ENCODE data around the gene AOX1. TPM values are rescaled to one million over a fixed set of nuclear protein-coding genes. Genes with fewer than 3 reads are reported as not detected.

AOX1 gene
- total RNA-seq, 1 experiment from 2014 or later = 57.2 TPM

DNA sequence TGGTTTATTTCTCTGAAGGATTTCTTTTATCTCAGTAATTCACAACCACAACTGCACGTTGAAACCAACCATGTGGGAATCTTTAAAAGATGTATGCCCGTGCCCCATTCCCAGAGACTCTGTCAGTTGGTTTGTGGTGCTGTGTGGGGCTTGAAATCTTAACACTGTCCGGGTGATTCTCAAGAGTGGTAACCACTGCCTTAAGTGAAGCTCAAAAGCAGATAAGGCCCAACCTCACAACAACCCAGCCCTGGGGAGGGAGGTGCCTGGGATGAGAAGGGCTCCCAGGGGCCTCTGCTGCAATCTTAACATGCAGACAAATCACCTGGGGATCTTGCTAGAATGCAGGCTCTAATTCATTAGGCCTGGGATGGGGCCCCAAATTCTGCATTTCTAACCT is 13.4 kb downstream of the AOX1 start:
- H3F3A ChIP-seq (ENCODE audit: low read length, unreplicated experiment) = peaks cover 7% of the 10 kb centered on the region
- H3K9ac ChIP-seq (ENCODE audit: low read length) = no peak overlapping the region
- H3K79me2 ChIP-seq (ENCODE audit: low read length) = no peaks in the 10 kb centered on the region
- no peaks in the 10 kb centered on the region for H3K27me3 ChIP-seq (ENCODE audit: low read length)
- no peaks in the 10 kb centered on the region for H4K20me1 ChIP-seq (ENCODE audit: low read length)
- H3K36me3 ChIP-seq (ENCODE audit: low read depth, low read length) = no peaks in the 10 kb centered on the region
- ChIA-PET CTCF (no interaction called here), POLR2A (ENCODE audit: unreplicated experiment) (no interaction called here)
- TF ChIP-seq EZH2phosphoT487 (IDR thresholded peaks at IDR 0.05; ENCODE audit: borderline replicate concordance, low read length) (no peak), EZH2 (IDR thresholded peaks at IDR 0.05; ENCODE audit: low read length, unreplicated experiment) (no peak)
- TF ChIP-seq, protein P1, sequence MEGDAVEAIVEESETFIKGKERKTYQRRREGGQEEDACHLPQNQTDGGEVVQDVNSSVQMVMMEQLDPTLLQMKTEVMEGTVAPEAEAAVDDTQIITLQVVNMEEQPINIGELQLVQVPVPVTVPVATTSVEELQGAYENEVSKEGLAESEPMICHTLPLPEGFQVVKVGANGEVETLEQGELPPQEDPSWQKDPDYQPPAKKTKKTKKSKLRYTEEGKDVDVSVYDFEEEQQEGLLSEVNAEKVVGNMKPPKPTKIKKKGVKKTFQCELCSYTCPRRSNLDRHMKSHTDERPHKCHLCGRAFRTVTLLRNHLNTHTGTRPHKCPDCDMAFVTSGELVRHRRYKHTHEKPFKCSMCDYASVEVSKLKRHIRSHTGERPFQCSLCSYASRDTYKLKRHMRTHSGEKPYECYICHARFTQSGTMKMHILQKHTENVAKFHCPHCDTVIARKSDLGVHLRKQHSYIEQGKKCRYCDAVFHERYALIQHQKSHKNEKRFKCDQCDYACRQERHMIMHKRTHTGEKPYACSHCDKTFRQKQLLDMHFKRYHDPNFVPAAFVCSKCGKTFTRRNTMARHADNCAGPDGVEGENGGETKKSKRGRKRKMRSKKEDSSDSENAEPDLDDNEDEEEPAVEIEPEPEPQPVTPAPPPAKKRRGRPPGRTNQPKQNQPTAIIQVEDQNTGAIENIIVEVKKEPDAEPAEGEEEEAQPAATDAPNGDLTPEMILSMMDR (conservative IDR thresholded peaks at IDR 0.05; ENCODE audit: low read depth, low read length) = no peak
- no peak overlapping the region for H3K27ac ChIP-seq (ENCODE audit: low read length)
- H2AFZ ChIP-seq (ENCODE audit: low read length) = no peak overlapping the region
- intact Hi-C loops (cut with micrococcal nuclease) = no loop called here
- ATAC-seq (no peak), DNase-seq (no peak)
- H3K9me2 ChIP-seq (replicated peaks; ENCODE audit: low read length) = no peaks in the 10 kb centered on the region
- H3K9me3 ChIP-seq (ENCODE audit: low read length) = no peaks in the 10 kb centered on the region
- no TSS peak for BruUV-seq (replicated peaks)
- H3K4me3 ChIP-seq (ENCODE audit: low read length) = no peak overlapping the region
- peaks cover 47% of the 10 kb centered on the region for H3K4me1 ChIP-seq (ENCODE audit: insufficient read depth, low read length)
- no peak overlapping the region for H3K4me2 ChIP-seq (ENCODE audit: low read length)

DNA sequence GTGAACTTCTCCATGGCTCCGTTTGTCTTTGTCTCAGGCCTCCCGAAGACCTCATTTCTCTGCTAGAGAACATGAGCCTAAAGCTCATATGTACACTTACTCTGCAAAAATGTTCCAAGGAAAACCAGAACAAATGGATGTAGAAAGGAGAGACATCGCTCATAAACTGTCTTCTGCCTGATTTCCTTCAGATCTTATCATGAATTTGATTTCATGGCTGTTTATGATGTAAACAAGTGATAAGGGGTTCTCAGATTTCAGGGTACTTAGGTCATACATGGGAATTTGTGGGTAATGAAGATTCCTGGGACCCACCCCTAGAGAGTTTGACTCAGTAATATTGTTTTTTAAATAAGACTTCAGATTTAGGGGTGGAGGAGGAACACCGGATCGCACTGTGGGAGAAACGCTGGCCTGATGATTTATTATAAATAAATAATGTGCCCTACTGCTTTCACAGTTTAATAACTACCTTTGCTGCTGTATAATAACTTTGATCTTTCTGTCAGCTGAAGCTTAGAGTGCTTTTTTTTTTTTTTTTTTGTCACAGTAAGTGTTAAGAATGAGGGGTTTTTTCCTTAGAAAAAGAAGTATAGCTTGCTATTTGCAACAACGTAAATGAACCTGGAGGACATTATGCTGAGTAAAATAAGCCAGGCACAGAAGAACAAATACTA is 14.9 kb downstream of the AOX1 start:
- intact Hi-C loops (cut with micrococcal nuclease) = no loop called here
- Histone ChIP-seq H3K27me3 (ENCODE audit: low read length) (no peaks in the 10 kb centered on the region), H3K4me1 (ENCODE audit: insufficient read depth, low read length) (peaks cover 52% of the 10 kb centered on the region), H3K9ac (ENCODE audit: low read length) (peak overlapping the region; percentile 25), H3K79me2 (ENCODE audit: low read length) (no peaks in the 10 kb centered on the region), H3K4me3 (ENCODE audit: low read length) (peak overlapping the region; percentile 1; the same call in 1 of the 2 replicates), H3K9me3 (ENCODE audit: low read length) (no peaks in the 10 kb centered on the region), H3K4me2 (ENCODE audit: low read length) (peak overlapping the region; percentile 53), H3F3A (ENCODE audit: low read length, unreplicated experiment) (peaks cover 7% of the 10 kb centered on the region), H3K27ac (ENCODE audit: low read length) (peak overlapping the region; percentile 64), H2AFZ (ENCODE audit: low read length) (peak overlapping the region; percentile 33), H4K20me1 (ENCODE audit: low read length) (no peaks in the 10 kb centered on the region), H3K9me2 (replicated peaks; ENCODE audit: low read length) (no peaks in the 10 kb centered on the region), H3K36me3 (ENCODE audit: low read depth, low read length) (no peaks in the 10 kb centered on the region)
- BruUV-seq (replicated peaks) = no TSS peak
- ATAC-seq (no peak), DNase-seq (peak; percentile 64)
- CTCF ChIA-PET = no interaction called here
- TF ChIP-seq EZH2phosphoT487 (IDR thresholded peaks at IDR 0.05; ENCODE audit: borderline replicate concordance, low read length) = no peak
- TF ChIP-seq, protein P1 (conservative IDR thresholded peaks at IDR 0.05; ENCODE audit: low read depth, low read length) = no peak
- no peak for TF ChIP-seq EZH2 (IDR thresholded peaks at IDR 0.05; ENCODE audit: low read length, unreplicated experiment)
- POLR2A ChIA-PET (ENCODE audit: unreplicated experiment) = no interaction called here

DNA sequence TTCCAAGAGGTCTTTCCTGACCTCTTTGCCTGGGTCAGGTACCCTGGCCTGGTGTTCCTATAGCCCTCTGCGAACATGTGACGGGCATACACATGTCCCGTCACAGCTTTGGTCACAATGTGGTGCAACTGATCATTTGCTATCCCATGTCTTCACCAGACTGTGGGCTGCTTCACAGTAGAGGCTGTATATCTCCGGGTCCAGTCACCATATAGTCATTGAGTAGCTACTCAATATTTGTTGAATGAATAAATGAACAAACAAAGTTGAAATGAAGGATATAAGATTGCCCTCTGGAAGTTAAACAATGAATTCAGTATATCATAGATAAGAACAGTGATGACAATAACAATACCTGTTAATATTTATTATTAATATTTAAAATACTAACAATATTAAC is 16.8 kb downstream of the AOX1 start:
- H3K4me1 ChIP-seq (ENCODE audit: insufficient read depth, low read length) = peaks cover 52% of the 10 kb centered on the region

More for the DNA sequence above, 16.8 kb downstream of the AOX1 start:
- Histone ChIP-seq H3K4me3 (ENCODE audit: low read length) (no peak overlapping the region), H3K9me2 (replicated peaks; ENCODE audit: low read length) (no peaks in the 10 kb centered on the region), H3K79me2 (ENCODE audit: low read length) (no peaks in the 10 kb centered on the region), H3K9ac (ENCODE audit: low read length) (peak overlapping the region; percentile 5; the same call in 1 of the 2 replicates), H4K20me1 (ENCODE audit: low read length) (no peaks in the 10 kb centered on the region), H3K36me3 (ENCODE audit: low read depth, low read length) (no peaks in the 10 kb centered on the region), H3K9me3 (ENCODE audit: low read length) (no peaks in the 10 kb centered on the region), H2AFZ (ENCODE audit: low read length) (no peak overlapping the region), H3K27me3 (ENCODE audit: low read length) (no peaks in the 10 kb centered on the region), H3F3A (ENCODE audit: low read length, unreplicated experiment) (peaks cover 7% of the 10 kb centered on the region), H3K4me2 (ENCODE audit: low read length) (peak overlapping the region; percentile 2; the same call in 1 of the 2 replicates), H3K27ac (ENCODE audit: low read length) (peak overlapping the region; percentile 89)
- intact Hi-C loops (cut with micrococcal nuclease) = no loop called here
- BruUV-seq (replicated peaks) = no TSS peak
- TF ChIP-seq EZH2phosphoT487 (IDR thresholded peaks at IDR 0.05; ENCODE audit: borderline replicate concordance, low read length) (no peak), EZH2 (IDR thresholded peaks at IDR 0.05; ENCODE audit: low read length, unreplicated experiment) (no peak)
- TF ChIP-seq, protein P1 (conservative IDR thresholded peaks at IDR 0.05; ENCODE audit: low read depth, low read length) = no peak
- CTCF ChIA-PET = no interaction called here
- ATAC-seq (peak; percentile 58), DNase-seq (peak; percentile 85)
- POLR2A ChIA-PET (ENCODE audit: unreplicated experiment) = interaction anchor here (0.5 kb wide), 1 partner anchor 12 kb away, joined by 4 read pairs; no protein-coding TSS in a partner anchor
